Activated gamma-delta T cell treated with anti-CD3 and anti-CD28 coated beads, Interleukin-2, amount 50 U/mL, for 16 hours (primary cell): ENCODE measurements around the gene CXXC1.
"Not testable (repeated sequence)": the region's sequence is repeated elsewhere in the genome, so short reads cannot be mapped to it uniquely, and the experiment has no call there.

Experiments used
- DNase-seq: peaks from one replicate; pipeline ENCODE4 v3.0.0-alpha.2; 2020; ENCODE audit warnings: low read depth

Gene CXXC1

GRCh38 chr18:50297621-50298442 is 10.3 kb upstream of the CXXC1 start:
- peak; percentile 41 for DNase-seq

GRCh38 chr18:50293039-50293438 is 5.5 kb upstream of the CXXC1 start:
- DNase-seq, result no peak

- DNase-seq, result no peak
Measured at GRCh38 chr18:50289108-50289443, 1.6 kb upstream of the CXXC1 start.

- DNase-seq, result not testable (repeated sequence)
Measured at GRCh38 chr18:50288348-50289107, 1.0 kb upstream of the CXXC1 start.

- DNase-seq, result no peak
Measured at GRCh38 chr18:50287028-50287440, 458 bp downstream of the CXXC1 start.

GRCh38 chr18:50286391-50287027 is 983 bp downstream of the CXXC1 start:
- DNase-seq, result no peak

GRCh38 chr18:50285631-50286321 is 1.7 kb downstream of the CXXC1 start:
- DNase-seq, result no peak

GRCh38 chr18:50285071-50285470 is 2.4 kb downstream of the CXXC1 start:
- DNase-seq, result no peak

- DNase-seq, result no peak
Measured at GRCh38 chr18:50284255-50284885, 3.1 kb downstream of the CXXC1 start.

- DNase-seq, result no peak
Measured at GRCh38 chr18:50283469-50284209, 3.9 kb downstream of the CXXC1 start.

- DNase-seq, result no peak
Measured at GRCh38 chr18:50282521-50283335, 4.8 kb downstream of the CXXC1 start.

- no peak for DNase-seq
Measured at GRCh38 chr18:50281972-50282520, 5.4 kb downstream of the CXXC1 start.

GRCh38 chr18:50281295-50281971 is 6.1 kb downstream of the CXXC1 start, which contains the start of gene MBD1:
Gene MBD1 (minus strand): TSS chr18:50281523. CDS start chr18:50279992, 1,531 bp downstream.
- peak; percentile 94 for DNase-seq

- no peak for DNase-seq
Measured at GRCh38 chr18:50280707-50281294, 6.7 kb downstream of the CXXC1 start.

- DNase-seq, result no peak
Measured at GRCh38 chr18:50279752-50280151, 7.7 kb downstream of the CXXC1 start.

- no peak for DNase-seq
Measured at GRCh38 chr18:50277942-50278341, 9.6 kb downstream of the CXXC1 start.

- DNase-seq, result no peak
Measured at GRCh38 chr18:50276452-50276851, 11.0 kb downstream of the CXXC1 start.

GRCh38 chr18:50275503-50276036 is 11.9 kb downstream of the CXXC1 start:
- DNase-seq, result no peak

- DNase-seq, result no peak
Measured at GRCh38 chr18:50274941-50275340, 12.6 kb downstream of the CXXC1 start.
